ENCODE measurements around the gene PHIP. TPM values are rescaled to one million over a fixed set of nuclear protein-coding genes. Genes with fewer than 3 reads are reported as not detected.

The PHIP gene
- total and polyA plus RNA-seq, 2 of the 8 experiments (the other 6 are each of a cell fraction or from before 2014, with no cell fraction given): 7.3 to 56.2 TPM

DNA sequence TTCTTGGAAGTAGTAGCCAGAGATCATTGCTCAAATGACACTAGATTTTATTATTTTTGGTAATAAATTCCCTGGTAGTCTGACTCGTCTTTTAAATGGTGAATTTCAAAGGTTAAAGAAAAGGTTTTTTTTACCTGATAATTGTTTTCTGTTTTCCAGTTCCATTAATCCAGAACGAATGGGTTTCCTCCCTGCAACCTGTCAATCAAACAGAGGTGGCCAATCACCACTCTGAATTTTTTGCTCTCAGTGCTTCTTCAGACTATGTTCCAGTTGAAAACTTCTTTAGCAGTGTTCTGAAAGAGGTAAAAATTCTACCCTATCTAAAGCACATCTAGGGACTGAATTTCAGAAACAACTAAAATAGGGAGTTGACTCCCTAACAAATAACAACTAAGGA, 73.8 kb downstream of the PHIP start:
- no peaks in the 10 kb centered on the region for H3K79me2 ChIP-seq (ENCODE audit: control insufficient read depth in 1 of 2, insufficient read depth in 2 of 2, low read length in 2 of 2)
- 81% methylated on average over 2 of the region's 2 CpGs; no CpG with 5 or more reads in 1 of the 2 experiments for WGBS, 2 experiments (ENCODE audit: extremely low coverage in 1 of 2, insufficient coverage in 1 of 2, insufficient read length in 1 of 2, insufficient replicate concordance in 2 of 2, low coverage in 1 of 2, low lambda C conversion rate in 2 of 2, missing lambda C conversion rate in 1 of 2)
- no peak overlapping the region for H3K4me2 ChIP-seq (ENCODE audit: insufficient read depth in 1 of 2, low read depth in 2 of 2, low read length in 2 of 2)
- FAIRE-seq (no peak), DNase-seq (ENCODE audit: low read depth in 1 of 2, low spot score in 2 of 2) (no peak)
- peaks cover 0 to 3% of the 10 kb centered on the region in 2 experiments for H4K20me1 ChIP-seq (replicated peaks in 1 of 2; ENCODE audit: control insufficient read depth in 1 of 2, insufficient read depth in 2 of 2, low read length in 2 of 2)
- no peak overlapping the region for H2AK5ac ChIP-seq (ENCODE audit: low read depth, low read length)
- H3K9me3 ChIP-seq (ENCODE audit: insufficient read depth in 2 of 2, low read depth in 1 of 2, low read length in 1 of 2): no peaks in the 10 kb centered on the region
- H4K8ac ChIP-seq (ENCODE audit: extremely low read depth, insufficient read depth, low read length): no peak overlapping the region
- H3K4me1 ChIP-seq (replicated peaks in 1 of 4; ENCODE audit: control insufficient read depth in 3 of 4, insufficient read depth in 4 of 4, low read length in 3 of 4): no peaks in the 10 kb centered on the region
- H3K4me3 ChIP-seq (ENCODE audit: extremely low read depth in 1 of 4, insufficient read depth in 2 of 4, low read depth in 3 of 4, low read length in 4 of 4): no peak overlapping the region
- no peak overlapping the region for H3K9ac ChIP-seq (replicated peaks in 1 of 4; ENCODE audit: extremely low read depth in 1 of 4, low read depth in 3 of 4, low read length in 3 of 4)
- no peaks in the 10 kb centered on the region for H3K79me1 ChIP-seq (ENCODE audit: low read depth, low read length)
- ChIA-PET CTCF (ENCODE audit: partially characterized antibody) (no interaction called here), POLR2A (ENCODE audit: partially characterized antibody) (no interaction called here)
- H4K91ac ChIP-seq (replicated peaks; ENCODE audit: insufficient read length, low read length): no peak overlapping the region
- no peaks in the 10 kb centered on the region for H3K27me3 ChIP-seq (replicated peaks in 1 of 4; ENCODE audit: control insufficient read depth in 3 of 4, extremely low read depth in 1 of 4, insufficient read depth in 3 of 4, low read length in 3 of 4)
- H2BK20ac ChIP-seq (ENCODE audit: low read length): no peak overlapping the region
- H3K36me3 ChIP-seq (ENCODE audit: control insufficient read depth in 2 of 4, insufficient read depth in 4 of 4, low read length in 3 of 4): peaks cover 7 to 77% (median 27%) of the 10 kb centered on the region in 4 experiments
- H2BK15ac ChIP-seq (ENCODE audit: low read length): no peak overlapping the region
- no peak overlapping the region for H2BK5ac ChIP-seq (ENCODE audit: low read depth, low read length)
- no peak overlapping the region for H3K56ac ChIP-seq (replicated peaks; ENCODE audit: insufficient read length, low read depth, low read length)
- H3K23ac ChIP-seq (ENCODE audit: insufficient read length): no peak overlapping the region
- no peak overlapping the region for H2BK12ac ChIP-seq (ENCODE audit: low read depth, low read length)
- no peak overlapping the region for H3K27ac ChIP-seq (ENCODE audit: low read depth, low read length)
- H4K5ac ChIP-seq (ENCODE audit: insufficient read length, low read depth, low read length): no peak overlapping the region
- H3K18ac ChIP-seq (ENCODE audit: extremely low read depth, low read length): no peak overlapping the region
- H3K23me2 ChIP-seq (ENCODE audit: low read depth, low read length): no peaks in the 10 kb centered on the region
- H3K14ac ChIP-seq (ENCODE audit: insufficient read length): no peak overlapping the region
- no peak overlapping the region for H3K4ac ChIP-seq (replicated peaks; ENCODE audit: insufficient read length, low read depth, low read length)
- no peak overlapping the region for H2AFZ ChIP-seq (ENCODE audit: low read length)
- H2BK120ac ChIP-seq (replicated peaks; ENCODE audit: low read depth, low read length): no peak overlapping the region
- TF ChIP-seq TBP (IDR thresholded peaks at IDR 0.05; ENCODE audit: low read depth, low read length) (no peak), SRF (IDR thresholded peaks at IDR 0.05; ENCODE audit: low read depth, low read length) (no peak), RAD21 (IDR thresholded peaks at IDR 0.05 in 1 of 2, conservative IDR thresholded peaks at IDR 0.05 in 1 of 2; ENCODE audit: low read depth in 2 of 2, low read length in 2 of 2) (no peak), RNF2 (IDR thresholded peaks at IDR 0.05; ENCODE audit: borderline replicate concordance, low read depth, low read length, missing control alignments, poor library complexity, severe bottlenecking) (no peak), JUND (IDR thresholded peaks at IDR 0.05; ENCODE audit: low read length) (no peak), HDAC2 (IDR thresholded peaks at IDR 0.05; ENCODE audit: borderline replicate concordance in 1 of 2, low read depth in 2 of 2, low read length in 2 of 2) (no peak), MAFK (IDR thresholded peaks at IDR 0.05; ENCODE audit: low read depth, low read length) (no peak), RXRA (IDR thresholded peaks at IDR 0.05; ENCODE audit: insufficient read depth, low read depth, low read length) (no peak), SUZ12 (IDR thresholded peaks at IDR 0.05; ENCODE audit: low read length) (no peak), BACH1 (IDR thresholded peaks at IDR 0.05; ENCODE audit: low read length) (no peak), EZH2 (IDR thresholded peaks at IDR 0.05; ENCODE audit: low read depth, low read length, severe bottlenecking) (no peak)
- TF ChIP-seq, protein P1, sequence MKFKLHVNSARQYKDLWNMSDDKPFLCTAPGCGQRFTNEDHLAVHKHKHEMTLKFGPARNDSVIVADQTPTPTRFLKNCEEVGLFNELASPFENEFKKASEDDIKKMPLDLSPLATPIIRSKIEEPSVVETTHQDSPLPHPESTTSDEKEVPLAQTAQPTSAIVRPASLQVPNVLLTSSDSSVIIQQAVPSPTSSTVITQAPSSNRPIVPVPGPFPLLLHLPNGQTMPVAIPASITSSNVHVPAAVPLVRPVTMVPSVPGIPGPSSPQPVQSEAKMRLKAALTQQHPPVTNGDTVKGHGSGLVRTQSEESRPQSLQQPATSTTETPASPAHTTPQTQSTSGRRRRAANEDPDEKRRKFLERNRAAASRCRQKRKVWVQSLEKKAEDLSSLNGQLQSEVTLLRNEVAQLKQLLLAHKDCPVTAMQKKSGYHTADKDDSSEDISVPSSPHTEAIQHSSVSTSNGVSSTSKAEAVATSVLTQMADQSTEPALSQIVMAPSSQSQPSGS (IDR thresholded peaks at IDR 0.05; ENCODE audit: low read length): no peak

Data from H1 (cell line).